Measurements from ENCODE around the gene TMEM116.
"Not testable (repeated sequence)": the region's sequence is repeated elsewhere in the genome, so short reads cannot be mapped to it uniquely, and the experiment has no call there.

- not testable (repeated sequence) for TF ChIP-seq CTCF, POLR2A (IDR thresholded peaks at IDR 0.05)
Measured at GRCh38 chr12:112009596-112009995, 3.4 kb downstream of the TMEM116 start.
